ENCODE results near the gene GNL3L. TPM values are rescaled to one million over a fixed set of nuclear protein-coding genes. Genes with fewer than 3 reads are reported as not detected.
"Not testable (repeated sequence)": the region's sequence is repeated elsewhere in the genome, so short reads cannot be mapped to it uniquely, and the experiment has no call there.

GNL3L gene
- 11.0 and 11.8 TPM in 2 replicates for total RNA-seq (2014; rRNA removed; shearing (Covaris generic); ENCODE audit: low replicate concordance)

- H3K4me3 ChIP-seq: peak within 1 kb of the TSS; percentile 79
- H3K9me3 ChIP-seq: no peaks in the 10 kb centered on the region
- H3K27me3 ChIP-seq: no peaks in the 10 kb centered on the region
- DNase-seq: peak; percentile 82
- peaks cover 4% of the 10 kb centered on the region for H3K36me3 ChIP-seq
Measured at GRCh38 chrX:54529552-54530356, at the start of gene GNL3L. TSS of gene GNL3L (plus strand) at chrX:54530219. CDS start at chrX:54532567, 2,348 bp downstream.

- no peaks in the 10 kb centered on the region for H3K36me3 ChIP-seq
- no peak overlapping the region for H3K4me3 ChIP-seq
- H3K9me3 ChIP-seq: no peaks in the 10 kb centered on the region
- no peak for DNase-seq
- no peaks in the 10 kb centered on the region for H3K27me3 ChIP-seq
Measured at GRCh38 chrX:54482839-54483593, 47.0 kb upstream of the GNL3L start.

- Histone ChIP-seq H3K4me3 (no peak overlapping the region), H3K9me3 (no peaks in the 10 kb centered on the region), H3K36me3 (no peaks in the 10 kb centered on the region), H3K27me3 (no peaks in the 10 kb centered on the region)
- DNase-seq: no peak
Measured at GRCh38 chrX:54483946-54484345, 46.1 kb upstream of the GNL3L start.

- H3K36me3 ChIP-seq: no peaks in the 10 kb centered on the region
- no peak for DNase-seq
- H3K4me3 ChIP-seq: no peak overlapping the region
Measured at GRCh38 chrX:54484666-54485065, 45.4 kb upstream of the GNL3L start.

GRCh38 chrX:54489819-54490218, 40.2 kb upstream of the GNL3L start:
- not testable (repeated sequence) for H3K27me3 ChIP-seq, DNase-seq, H3K9me3 ChIP-seq, H3K4me3 ChIP-seq, H3K36me3 ChIP-seq

More at GRCh38 chrX:54484666-54485065, 45.4 kb upstream of the GNL3L start:
- no peaks in the 10 kb centered on the region for H3K27me3 ChIP-seq
- no peaks in the 10 kb centered on the region for H3K9me3 ChIP-seq

- Histone ChIP-seq H3K36me3 (no peaks in the 10 kb centered on the region), H3K27me3 (no peaks in the 10 kb centered on the region), H3K4me3 (0 out of 2 replicates have a peak overlapping the region, but pooled peaks have one; percentile 7), H3K9me3 (no peaks in the 10 kb centered on the region)
- DNase-seq: peak; percentile 85
Measured at GRCh38 chrX:54492340-54492739, 37.7 kb upstream of the GNL3L start.

- DNase-seq: no peak
- H3K4me3 ChIP-seq: peak overlapping the region; percentile 62
- no peaks in the 10 kb centered on the region for H3K9me3 ChIP-seq
- no peaks in the 10 kb centered on the region for H3K36me3 ChIP-seq
- H3K27me3 ChIP-seq: no peaks in the 10 kb centered on the region
Measured at GRCh38 chrX:54494166-54494988, 35.6 kb upstream of the GNL3L start.

GRCh38 chrX:54494989-54495813, 34.8 kb upstream of the GNL3L start:
- Histone ChIP-seq H3K27me3 (no peaks in the 10 kb centered on the region), H3K4me3 (peak overlapping the region; percentile 62), H3K9me3 (no peaks in the 10 kb centered on the region), H3K36me3 (no peaks in the 10 kb centered on the region)
- DNase-seq: peak; percentile 26

- Histone ChIP-seq H3K9me3 (no peaks in the 10 kb centered on the region), H3K4me3 (peak within 1 kb of the TSS; percentile 62), H3K36me3 (no peaks in the 10 kb centered on the region), H3K27me3 (no peaks in the 10 kb centered on the region)
- peak; percentile 67 for DNase-seq
Measured at GRCh38 chrX:54495814-54496516, 34.1 kb upstream of the GNL3L start, which contains the start of gene FGD1. TSS of gene FGD1 (minus strand) at chrX:54496234. CDS start at chrX:54495432, 802 bp downstream.

GRCh38 chrX:54496517-54496852, 33.5 kb upstream of the GNL3L start:
- H3K4me3 ChIP-seq: peak overlapping the region; percentile 62
- H3K36me3 ChIP-seq: no peaks in the 10 kb centered on the region
- DNase-seq: no peak
- H3K9me3 ChIP-seq: no peaks in the 10 kb centered on the region
- no peaks in the 10 kb centered on the region for H3K27me3 ChIP-seq

- Histone ChIP-seq H3K36me3 (no peaks in the 10 kb centered on the region), H3K4me3 (no peak overlapping the region), H3K27me3 (no peaks in the 10 kb centered on the region), H3K9me3 (no peaks in the 10 kb centered on the region)
- no peak for DNase-seq
Measured at GRCh38 chrX:54496936-54497335, 33.1 kb upstream of the GNL3L start.

- H3K36me3 ChIP-seq: no peaks in the 10 kb centered on the region
- H3K27me3 ChIP-seq: no peaks in the 10 kb centered on the region
- no peaks in the 10 kb centered on the region for H3K9me3 ChIP-seq
- H3K4me3 ChIP-seq: no peak overlapping the region
- no peak for DNase-seq
Measured at GRCh38 chrX:54509400-54509799, 20.6 kb upstream of the GNL3L start.

- peaks cover 4% of the 10 kb centered on the region for H3K36me3 ChIP-seq
- H3K4me3 ChIP-seq: peak overlapping the region; percentile 79
- H3K27me3 ChIP-seq: no peaks in the 10 kb centered on the region
- no peak for DNase-seq
- H3K9me3 ChIP-seq: no peaks in the 10 kb centered on the region
Measured at GRCh38 chrX:54529151-54529550, 868 bp upstream of the GNL3L start.

- H3K27me3 ChIP-seq: no peaks in the 10 kb centered on the region
- H3K4me3 ChIP-seq: peak overlapping the region; percentile 79
- DNase-seq: no peak
- H3K9me3 ChIP-seq: no peaks in the 10 kb centered on the region
- H3K36me3 ChIP-seq: peaks cover 4% of the 10 kb centered on the region
Measured at GRCh38 chrX:54530357-54530900, 410 bp downstream of the GNL3L start.

GRCh38 chrX:54534271-54534670, 4.3 kb downstream of the GNL3L start:
- Histone ChIP-seq H3K27me3 (no peaks in the 10 kb centered on the region), H3K4me3 (no peak overlapping the region), H3K9me3 (no peaks in the 10 kb centered on the region), H3K36me3 (peaks cover 4% of the 10 kb centered on the region)
- DNase-seq: no peak

Measured in MG63 (cell line).